Ovary (tissue), 9 donors: ENCODE measurements around the gene TPCN2. TPM values are rescaled to one million over a fixed set of nuclear protein-coding genes. Genes with fewer than 3 reads are reported as not detected.
A peak's percentile ranks its signal among the peaks of the same experiment; 100 is the strongest.

Experiments
- DNase-seq, 5 donors: peaks; one replicate each; pipeline ENCODE4 v3.0.0-alpha.2; 2019 to 2020
- H3K27ac ChIP-seq, 2 donors: fragments of 200-600 bp; one replicate each; pipeline versions ENCODE4 v1.5.1 to v1.8.0; 2019 to 2022
- H3K27me3 ChIP-seq: fragments of 200-600 bp; one replicate; pipeline ENCODE4 v1.8.0; 2022
- H3K36me3 ChIP-seq: fragments of 200-600 bp; sonication (generic); one replicate; pipeline ENCODE4 v1.5.1; 2019
- H3K4me1 ChIP-seq: one replicate; pipeline ENCODE4 v1.8.1; 2013; ENCODE audit warnings: mild to moderate bottlenecking, moderate library complexity; ENCODE audit not compliant: insufficient read depth
- H3K4me3 ChIP-seq: fragments of 200-600 bp; sonication (generic); one replicate; pipeline ENCODE4 v1.5.1; 2017
- H3K9me3 ChIP-seq, 2 donors: fragments of 200-600 bp in 1 of 2; sonication (generic) in 1 of 2; one replicate each; pipeline versions ENCODE4 v1.5.1 to v1.8.1; 2013 to 2019; ENCODE audit warnings: mild to moderate bottlenecking in 1 of 2, moderate library complexity in 1 of 2
- CTCF ChIP-seq, 3 donors: fragments of 450-650 bp in 2 of 3; fragments of 200-600 bp in 1 of 3; IDR thresholded peaks; one replicate each; pipeline versions ENCODE4 v1.5.1 to v1.8.0; 2016 to 2022; ENCODE audit warnings: antibody characterized with exemption in 3 of 3, mild to moderate bottlenecking in 1 of 3
- EP300 ChIP-seq: sonication (generic); formaldehyde crosslinking; IDR thresholded peaks from one replicate; pipeline ENCODE4 v1.6.1; 2017; ENCODE audit warnings: antibody characterized with exemption
- POLR2A ChIP-seq: fragments of 450-650 bp; IDR thresholded peaks from one replicate; pipeline ENCODE4 v1.6.1; 2017; ENCODE audit warnings: antibody characterized with exemption, mild to moderate bottlenecking, moderate library complexity
- WGBS, 3 donors: extraction: QIAGEN DNeasy Blood & Tissue Kit in 1 of 3; methylation state at CpG; one replicate each; pipeline versions ENCODE4 v1.1.5 to v1.1.7; 2013 to 2017; 5-methylcytosine and 5-hydroxymethylcytosine counted together
- intact Hi-C, 4 donors: fragments of 100-400 bp; cut with DNase I; formaldehyde crosslinking; loops; one replicate each; pipeline versions ENCODE4 v1.11.0 to v1.15.1; 2022 to 2023
- polyA plus RNA-seq, 2 donors: library from polyadenylated mRNA; stranded (reverse); fragments of 200-250 nt in 1 of 2; fragments of 350-450 nt in 1 of 2; fragmentation: Illumina TruSeq in 1 of 2; extraction: RNeasy Lipid Tissue Mini Kit (QIAGEN cat#74804) in 1 of 2; gene quantifications; one replicate each; pipeline ENCODE4 v1.2.3, GENCODE V29; 2013 to 2014
- total RNA-seq, 7 donors: library from RNA; depleted of rRNA in 2 of 7; stranded (reverse); fragments of >200 nt in 2 of 7; fragmentation: NEBNext Ultra II Directional in 3 of 7; extraction: Animal tissue kit (Norgen Biotek cat#: 25700) in 3 of 7; gene quantifications; one replicate each; pipeline versions ENCODE4 v1.1.0 to v1.2.4, GENCODE V29; 2016 to 2023
- donor health status: DM: no; HTN: no; CAD: no; lungs with moderate emphysema.
- donor health status: DM: no; HTN: no; CAD: no.
- donor health status: Bipolar disorder and iron deficiency.
- donor health status: DM: yes; HTN: yes; CAD: no.
- donor health status: DM: no; HTN: no; CAD: no.
- donor health status: DM: yes; HTN: yes; CAD: no.

TPCN2 gene
- total and polyA plus RNA-seq, 9 donors, result 6.5 to 35.7 (median 23.3) TPM

GRCh38 chr11:69065147-69065710 is 16.5 kb downstream of the TPCN2 start:
- H3K36me3 ChIP-seq, result no peaks in the 10 kb centered on the region
- no peaks in the 10 kb centered on the region for H3K27me3 ChIP-seq
- intact Hi-C loops, result no loop called here
- H3K4me1 ChIP-seq, result peaks cover 16% of the 10 kb centered on the region
- no peak overlapping the region for H3K4me3 ChIP-seq
- DNase-seq, result peak in 1 of 5 donors; percentile 46
- 51 to 57% (median 51%) methylated on average over 18 to 19 of the region's 19 CpGs for WGBS, 3 donors
- H3K9me3 ChIP-seq, result no peaks in the 10 kb centered on the region
- TF ChIP-seq EP300, result no peak
- no peak for TF ChIP-seq POLR2A
- no peak for TF ChIP-seq CTCF (IDR thresholded peaks at IDR 0.05)
- H3K27ac ChIP-seq, result peak overlapping the region in 1 of 2 donors; percentile 36

GRCh38 chr11:69066122-69067112 is 17.7 kb downstream of the TPCN2 start:
- peak overlapping the region in 1 of 2 donors; percentile 36 for H3K27ac ChIP-seq
- WGBS, 3 donors, result 83 to 85% (median 85%) methylated on average over 27 to 30 of the region's 30 CpGs
- H3K27me3 ChIP-seq, result no peaks in the 10 kb centered on the region
- peak in 2 of 5 donors; percentile 45 to 66 for DNase-seq
- H3K9me3 ChIP-seq, result no peaks in the 10 kb centered on the region
- intact Hi-C loops, result no loop called here
- no peaks in the 10 kb centered on the region for H3K36me3 ChIP-seq
- H3K4me3 ChIP-seq, result no peak overlapping the region
- H3K4me1 ChIP-seq, result peaks cover 16% of the 10 kb centered on the region
- no peak for TF ChIP-seq CTCF (IDR thresholded peaks at IDR 0.05)
- TF ChIP-seq EP300, result no peak
- TF ChIP-seq POLR2A, result no peak

- H3K4me3 ChIP-seq, result no peak overlapping the region
- no peaks in the 10 kb centered on the region for H3K36me3 ChIP-seq
- TF ChIP-seq CTCF (IDR thresholded peaks at IDR 0.05), result no peak
- DNase-seq, result no peak
- no peaks in the 10 kb centered on the region for H3K27me3 ChIP-seq
- 92 to 95% (median 94%) methylated on average over 13 of the region's 13 CpGs for WGBS, 3 donors
- intact Hi-C loops, result no loop called here
- peaks cover 16% of the 10 kb centered on the region for H3K4me1 ChIP-seq
- no peaks in the 10 kb centered on the region for H3K9me3 ChIP-seq
- no peak overlapping the region for H3K27ac ChIP-seq
Observed at GRCh38 chr11:69067200-69067599, 18.5 kb downstream of the TPCN2 start.

- no peak for DNase-seq
- Histone ChIP-seq H3K4me1 (peaks cover 4% of the 10 kb centered on the region), H3K9me3 (no peaks in the 10 kb centered on the region), H3K27ac (no peak overlapping the region), H3K27me3 (no peaks in the 10 kb centered on the region), H3K36me3 (no peaks in the 10 kb centered on the region), H3K4me3 (no peak overlapping the region)
- WGBS, 3 donors, result 84 to 88% (median 87%) methylated on average over 13 to 23 of the region's 23 CpGs
- TF ChIP-seq CTCF (IDR thresholded peaks at IDR 0.05) (no peak), EP300 (no peak), POLR2A (no peak)
- intact Hi-C loops, result loop anchor here in 1 of 4 donors (10.0 kb wide), 1 partner anchor 166 kb away; the partner anchor contains the start of genes IGHMBP2 and MRPL21
Observed at GRCh38 chr11:69071086-69071800, 22.5 kb downstream of the TPCN2 start.
